ENCODE data around the gene SMIM33. TPM values are rescaled to one million over a fixed set of nuclear protein-coding genes. Genes with fewer than 3 reads are reported as not detected.

Gene SMIM33
- total and polyA plus RNA-seq, 5 donors from 2014 or later: 0.08 to 1.9 (median 0.72) TPM

DNA sequence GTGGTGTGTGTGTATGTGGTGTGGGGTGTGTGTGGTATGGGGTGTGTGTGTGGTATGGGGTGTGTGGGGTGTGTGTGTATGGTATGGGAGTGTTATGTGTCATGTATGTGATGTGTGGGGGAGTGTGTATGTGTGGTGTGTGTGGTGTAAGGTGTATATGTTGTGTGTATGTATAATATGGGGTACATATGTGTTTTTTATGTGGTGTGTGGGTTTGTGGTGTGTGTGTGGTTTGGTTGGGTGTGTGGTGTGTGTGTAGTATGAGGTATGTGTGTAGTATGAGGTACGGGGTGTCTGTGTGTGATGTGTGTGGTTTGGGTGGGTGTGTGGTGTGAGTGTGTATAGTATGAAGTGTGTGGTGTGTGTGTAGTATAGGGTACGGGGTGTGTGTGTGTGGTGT is 19.6 kb upstream of the SMIM33 start:
- no peak overlapping the region for H3K4me3 ChIP-seq (ENCODE audit: low read depth, low read length)
- no peak overlapping the region for H3K27ac ChIP-seq (ENCODE audit: insufficient read depth, low read length, poor library complexity, severe bottlenecking)
- H3K27me3 Mint-ChIP-seq: no peaks in the 10 kb centered on the region
- H3K4me1 Mint-ChIP-seq: peaks cover 14 to 48% (median 24%) of the 10 kb centered on the region in 4 donors
- no peaks in the 10 kb centered on the region for H3K36me3 Mint-ChIP-seq
- H3K4me1 ChIP-seq (ENCODE audit: control insufficient read depth, insufficient read depth, low read length, poor library complexity, severe bottlenecking): peaks cover 23% of the 10 kb centered on the region
- H3K9me3 ChIP-seq (ENCODE audit: control insufficient read depth in 2 of 2, low read length in 2 of 2): no peaks in the 10 kb centered on the region
- no peaks in the 10 kb centered on the region for H3K27me3 ChIP-seq (ENCODE audit: control insufficient read depth, insufficient read depth, low read length)
- H3K27ac Mint-ChIP-seq: no peak overlapping the region
- DNase-seq (no peak), ATAC-seq (ENCODE audit: low read depth in 2 of 2) (no peak)
- H3K9me3 Mint-ChIP-seq: no peaks in the 10 kb centered on the region
- H3K36me3 ChIP-seq (ENCODE audit: control insufficient read depth, insufficient read depth, low read length): no peaks in the 10 kb centered on the region
- no peak overlapping the region for H3K4me3 Mint-ChIP-seq

DNA sequence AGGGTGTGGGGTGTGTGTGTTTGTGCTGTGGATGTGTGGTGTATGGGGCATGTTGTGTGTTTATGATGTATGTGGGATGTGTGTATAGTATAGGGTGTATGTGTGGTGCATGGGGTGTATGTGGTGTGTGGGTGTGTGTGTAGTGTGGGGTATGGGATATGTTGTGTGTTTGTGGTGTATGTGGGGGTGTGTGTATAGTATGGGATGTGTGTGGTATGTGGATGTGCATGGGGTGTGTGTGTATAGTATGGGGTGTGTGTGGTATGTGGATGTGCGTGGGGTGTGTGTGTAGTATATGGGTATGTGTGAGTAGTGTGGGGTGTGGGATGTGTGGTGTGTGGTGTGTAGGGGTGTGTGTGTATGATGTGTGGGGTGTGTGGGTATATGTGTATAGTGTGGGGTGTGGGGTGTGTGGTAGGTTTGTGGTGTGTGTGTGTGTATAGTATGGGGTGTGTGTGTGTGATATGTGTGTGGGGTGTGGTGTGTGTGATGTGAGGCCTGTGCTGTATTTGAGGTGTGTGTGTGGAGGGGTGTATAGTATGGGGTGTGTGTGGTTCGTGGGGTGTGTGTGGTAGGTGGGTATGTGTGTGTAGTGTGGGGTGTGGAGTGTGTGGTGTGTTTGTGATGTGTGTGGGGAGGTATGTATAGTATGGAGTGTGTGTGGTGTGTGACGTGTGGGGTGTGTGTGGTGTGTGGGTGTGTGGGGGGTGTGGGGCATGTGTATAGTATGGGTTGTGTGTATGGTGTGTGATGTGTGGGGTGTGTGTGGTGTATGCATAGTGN is 18.7 kb upstream of the SMIM33 start:
- H3K36me3 ChIP-seq (ENCODE audit: control insufficient read depth, insufficient read depth, low read length): no peaks in the 10 kb centered on the region
- DNase-seq (no peak), ATAC-seq (ENCODE audit: low read depth in 2 of 2) (no peak)
- H3K27me3 ChIP-seq (ENCODE audit: control insufficient read depth, insufficient read depth, low read length): no peaks in the 10 kb centered on the region
- H3K9me3 ChIP-seq (ENCODE audit: control insufficient read depth in 2 of 2, low read length in 2 of 2): no peaks in the 10 kb centered on the region
- H3K4me3 ChIP-seq (ENCODE audit: low read depth, low read length): no peak overlapping the region
- Mint-ChIP-seq H3K36me3 (no peaks in the 10 kb centered on the region), H3K4me3 (no peak overlapping the region), H3K27ac (no peak overlapping the region), H3K9me3 (no peaks in the 10 kb centered on the region), H3K27me3 (no peaks in the 10 kb centered on the region), H3K4me1 (peaks cover 10 to 47% (median 22%) of the 10 kb centered on the region in 4 donors)
- peaks cover 20% of the 10 kb centered on the region for H3K4me1 ChIP-seq (ENCODE audit: control insufficient read depth, insufficient read depth, low read length, poor library complexity, severe bottlenecking)
- H3K27ac ChIP-seq (ENCODE audit: insufficient read depth, low read length, poor library complexity, severe bottlenecking): no peak overlapping the region

DNA sequence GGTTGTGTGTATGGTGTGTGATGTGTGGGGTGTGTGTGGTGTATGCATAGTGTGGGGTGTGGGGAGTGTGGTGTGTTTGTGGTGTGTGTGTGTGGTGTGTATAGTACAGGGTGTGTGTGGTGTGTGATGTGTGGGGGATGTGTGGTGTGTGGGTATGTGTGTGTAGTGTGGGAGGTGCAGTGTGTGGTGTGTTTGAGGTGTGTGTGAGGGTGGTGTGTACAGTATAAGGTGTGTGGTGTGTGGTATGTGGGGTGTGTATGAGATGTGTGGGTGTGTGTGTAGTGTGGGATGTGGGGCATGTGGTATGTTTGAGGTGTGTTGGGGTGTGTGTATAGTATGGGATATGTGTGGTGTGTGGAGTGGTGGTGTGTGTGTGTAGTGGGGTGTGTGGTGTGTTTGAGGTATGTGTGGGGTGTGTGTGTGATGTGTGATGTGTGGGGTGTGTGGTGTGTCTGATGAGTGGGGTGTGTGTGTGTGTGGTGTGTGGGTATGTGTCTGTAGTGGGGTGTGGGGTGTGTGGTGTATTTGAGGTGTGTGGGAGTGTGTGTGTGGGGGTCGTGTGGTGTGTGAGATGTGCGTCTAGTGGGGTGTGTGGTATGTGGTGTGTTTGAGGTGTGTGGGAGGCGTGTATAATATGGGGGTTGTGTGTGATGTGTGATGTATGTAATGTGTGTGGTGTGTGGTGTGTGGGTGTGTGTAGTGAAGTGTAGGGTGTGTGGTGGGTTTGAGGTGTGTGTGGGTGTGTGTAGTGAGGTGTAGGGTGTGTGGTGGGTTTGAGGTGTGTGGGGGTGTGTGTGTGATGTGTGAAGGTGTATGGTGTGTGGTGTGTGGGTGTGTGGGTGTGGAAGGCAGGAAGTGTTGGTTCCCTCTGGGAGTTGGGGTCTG is 16.9 kb upstream of the SMIM33 start:
- Mint-ChIP-seq H3K36me3 (no peaks in the 10 kb centered on the region), H3K4me1 (peaks cover 0 to 51% (median 17%) of the 10 kb centered on the region in 4 donors), H3K9me3 (no peaks in the 10 kb centered on the region), H3K4me3 (no peak overlapping the region), H3K27ac (peak overlapping the region; percentile 35 to 90 (median 87)), H3K27me3 (no peaks in the 10 kb centered on the region)
- no peak for DNase-seq
- Histone ChIP-seq H3K4me1 (ENCODE audit: control insufficient read depth, insufficient read depth, low read length, poor library complexity, severe bottlenecking) (peaks cover 32% of the 10 kb centered on the region), H3K9me3 (ENCODE audit: control insufficient read depth in 2 of 2, low read length in 2 of 2) (no peaks in the 10 kb centered on the region), H3K36me3 (ENCODE audit: control insufficient read depth, insufficient read depth, low read length) (no peaks in the 10 kb centered on the region), H3K27me3 (ENCODE audit: control insufficient read depth, insufficient read depth, low read length) (no peaks in the 10 kb centered on the region), H3K27ac (ENCODE audit: insufficient read depth, low read length, poor library complexity, severe bottlenecking) (no peak overlapping the region), H3K4me3 (ENCODE audit: low read depth, low read length) (no peak overlapping the region)
- no peak for ATAC-seq (ENCODE audit: low read depth in 2 of 2)

DNA sequence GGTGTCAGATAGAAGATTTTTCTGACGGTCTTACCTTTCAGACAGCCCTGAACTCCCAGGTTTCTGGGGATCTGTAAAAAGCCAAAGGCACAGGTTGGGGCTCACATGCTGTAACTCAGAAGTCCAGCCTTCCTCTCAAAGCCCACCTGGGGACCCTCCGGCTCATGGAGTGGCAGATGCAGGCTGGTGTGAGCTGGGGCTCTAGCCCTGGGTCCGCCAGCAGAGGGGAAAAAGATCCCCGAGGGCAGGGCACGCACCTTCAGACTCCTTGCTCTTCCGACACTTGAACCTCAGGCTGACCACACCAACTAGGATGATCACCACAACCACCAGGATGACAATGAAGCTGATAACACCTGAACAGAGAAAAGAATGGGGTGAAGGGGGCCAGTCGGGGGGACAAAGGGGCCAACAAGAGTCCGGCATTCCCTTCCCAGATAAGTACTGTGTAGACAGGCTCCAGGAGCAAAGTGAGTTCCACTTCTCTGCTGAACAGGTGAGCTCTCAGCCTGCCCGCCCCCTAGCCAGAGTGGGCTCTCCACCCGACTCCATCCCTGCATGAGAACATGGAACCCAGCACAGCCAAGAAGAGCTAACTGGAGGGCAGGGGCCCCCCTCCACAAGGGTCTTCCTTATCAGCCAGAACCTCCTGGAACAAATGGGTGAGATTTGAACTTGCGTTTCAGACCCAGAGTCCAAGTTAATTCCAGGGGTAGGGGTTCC is 16.1 kb upstream of the SMIM33 start:
- Histone ChIP-seq H3K27me3 (ENCODE audit: control insufficient read depth, insufficient read depth, low read length) (no peaks in the 10 kb centered on the region), H3K4me1 (ENCODE audit: control insufficient read depth, insufficient read depth, low read length, poor library complexity, severe bottlenecking) (peaks cover 40% of the 10 kb centered on the region), H3K9me3 (ENCODE audit: control insufficient read depth in 2 of 2, low read length in 2 of 2) (no peaks in the 10 kb centered on the region), H3K27ac (ENCODE audit: insufficient read depth, low read length, poor library complexity, severe bottlenecking) (no peak overlapping the region), H3K4me3 (ENCODE audit: low read depth, low read length) (no peak overlapping the region), H3K36me3 (ENCODE audit: control insufficient read depth, insufficient read depth, low read length) (no peaks in the 10 kb centered on the region)
- no peak for ATAC-seq (ENCODE audit: low read depth in 2 of 2)
- no peak for DNase-seq
- Mint-ChIP-seq H3K27me3 (no peaks in the 10 kb centered on the region), H3K4me1 (peaks cover 0 to 57% (median 21%) of the 10 kb centered on the region in 4 donors), H3K36me3 (no peaks in the 10 kb centered on the region), H3K9me3 (no peaks in the 10 kb centered on the region), H3K4me3 (peak overlapping the region in 1 of 4 donors; percentile 52), H3K27ac (peak overlapping the region; percentile 35 to 90 (median 79))

DNA sequence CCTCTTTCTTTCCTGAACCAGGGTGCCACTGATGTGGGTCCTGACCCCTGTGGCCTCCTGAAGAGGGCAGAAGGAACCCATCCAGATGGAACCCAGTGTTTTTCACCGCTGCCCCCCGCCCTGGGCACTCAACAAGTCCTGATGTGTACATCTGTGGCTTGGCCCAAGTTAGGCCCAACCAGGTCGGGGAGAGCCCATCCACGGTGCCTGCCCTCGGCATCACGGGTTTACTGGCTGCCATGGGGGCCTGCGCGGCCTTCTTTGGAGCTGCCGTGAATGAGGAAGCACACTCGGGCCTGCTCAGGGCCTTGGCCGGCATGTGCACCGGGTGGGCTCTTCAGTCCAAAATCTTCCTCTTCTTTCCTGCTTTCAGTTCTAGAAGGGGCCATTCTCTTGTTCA is 14.0 kb upstream of the SMIM33 start:
- no peaks in the 10 kb centered on the region for H3K9me3 ChIP-seq (ENCODE audit: control insufficient read depth in 2 of 2, low read length in 2 of 2)
- H3K4me3 ChIP-seq (ENCODE audit: low read depth, low read length): no peak overlapping the region
- H3K4me1 ChIP-seq (ENCODE audit: control insufficient read depth, insufficient read depth, low read length, poor library complexity, severe bottlenecking): peaks cover 47% of the 10 kb centered on the region
- DNase-seq: no peak
- Mint-ChIP-seq H3K36me3 (no peaks in the 10 kb centered on the region), H3K4me1 (peaks cover 0 to 77% (median 32%) of the 10 kb centered on the region in 4 donors), H3K4me3 (peak overlapping the region in 1 of 4 donors; percentile 43), H3K27me3 (no peaks in the 10 kb centered on the region), H3K27ac (peak overlapping the region; percentile 12 to 94 (median 80)), H3K9me3 (no peaks in the 10 kb centered on the region)
- no peaks in the 10 kb centered on the region for H3K27me3 ChIP-seq (ENCODE audit: control insufficient read depth, insufficient read depth, low read length)
- H3K36me3 ChIP-seq (ENCODE audit: control insufficient read depth, insufficient read depth, low read length): no peaks in the 10 kb centered on the region
- no peak overlapping the region for H3K27ac ChIP-seq (ENCODE audit: insufficient read depth, low read length, poor library complexity, severe bottlenecking)
- ATAC-seq (ENCODE audit: low read depth in 2 of 2): no peak

DNA sequence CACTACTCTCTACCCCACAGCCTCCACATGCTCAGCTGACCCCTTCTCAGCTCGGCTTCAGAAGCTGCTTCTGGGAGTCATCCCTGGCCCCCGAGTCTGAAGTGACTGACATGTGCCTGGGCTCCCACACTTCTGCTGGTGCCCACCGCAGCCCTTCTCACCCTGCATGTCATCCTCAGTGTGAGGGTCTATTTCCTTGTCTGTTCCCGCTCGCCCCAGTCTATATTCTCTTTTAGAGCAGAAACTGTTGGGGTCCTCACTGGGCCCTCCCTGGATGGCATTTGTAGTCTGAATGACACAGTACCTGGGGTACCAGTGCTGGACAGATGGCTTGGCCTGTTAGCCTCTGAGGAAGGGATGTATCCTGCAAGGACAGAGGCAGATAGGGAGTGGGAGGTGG is 13.6 kb upstream of the SMIM33 start:
- Histone ChIP-seq H3K4me3 (ENCODE audit: low read depth, low read length) (no peak overlapping the region), H3K36me3 (ENCODE audit: control insufficient read depth, insufficient read depth, low read length) (no peaks in the 10 kb centered on the region), H3K27ac (ENCODE audit: insufficient read depth, low read length, poor library complexity, severe bottlenecking) (no peak overlapping the region), H3K9me3 (ENCODE audit: control insufficient read depth in 2 of 2, low read length in 2 of 2) (no peaks in the 10 kb centered on the region), H3K27me3 (ENCODE audit: control insufficient read depth, insufficient read depth, low read length) (no peaks in the 10 kb centered on the region), H3K4me1 (ENCODE audit: control insufficient read depth, insufficient read depth, low read length, poor library complexity, severe bottlenecking) (peaks cover 42% of the 10 kb centered on the region)
- H3K27me3 Mint-ChIP-seq: no peaks in the 10 kb centered on the region
- H3K27ac Mint-ChIP-seq: peak overlapping the region in 2 of 3 donors; percentile 80 to 97
- ATAC-seq (ENCODE audit: low read depth in 2 of 2): no peak
- H3K36me3 Mint-ChIP-seq: no peaks in the 10 kb centered on the region
- no peaks in the 10 kb centered on the region for H3K9me3 Mint-ChIP-seq
- peaks cover 0 to 79% (median 33%) of the 10 kb centered on the region in 4 donors for H3K4me1 Mint-ChIP-seq
- DNase-seq: no peak
- H3K4me3 Mint-ChIP-seq: peak overlapping the region in 1 of 4 donors; percentile 43

DNA sequence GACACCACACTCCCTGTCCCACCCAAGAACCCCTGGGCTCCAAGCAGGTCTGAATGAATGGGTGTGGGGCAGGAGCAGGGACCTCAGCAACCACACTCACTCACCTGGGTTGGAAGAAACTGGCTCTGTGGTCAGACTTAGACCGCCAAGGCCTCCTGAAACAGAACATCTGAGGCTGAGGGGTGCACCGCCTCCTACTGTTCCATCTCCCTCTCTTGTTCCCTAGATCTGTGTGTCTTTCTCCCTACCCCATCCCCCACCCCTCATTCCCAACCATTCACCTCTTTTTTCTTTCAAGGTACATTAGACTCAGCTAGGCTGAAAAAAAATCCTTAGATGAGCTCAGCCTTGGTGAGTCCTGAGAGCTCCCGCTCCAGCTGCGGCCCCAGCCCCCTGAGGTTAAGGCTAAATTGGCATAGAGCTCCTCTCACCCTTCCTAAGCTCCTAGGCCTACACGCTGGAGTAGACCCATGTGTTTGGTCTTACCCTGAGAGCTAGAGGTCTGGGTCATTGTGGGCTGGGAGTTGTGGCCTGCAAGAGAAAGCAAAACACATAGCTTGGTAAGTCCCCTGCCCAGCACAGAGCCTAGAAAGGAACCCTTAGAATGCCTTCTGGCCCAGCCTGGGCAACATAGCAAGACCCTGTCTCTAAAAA is 13.0 kb upstream of the SMIM33 start:
- Mint-ChIP-seq H3K4me3 (peak overlapping the region in 2 of 4 donors; percentile 22 to 38), H3K27me3 (no peaks in the 10 kb centered on the region), H3K36me3 (no peaks in the 10 kb centered on the region), H3K9me3 (no peaks in the 10 kb centered on the region), H3K4me1 (peaks cover 0 to 80% (median 33%) of the 10 kb centered on the region in 4 donors), H3K27ac (peak overlapping the region; percentile 80 to 97 (median 91))
- no peak for ATAC-seq (ENCODE audit: low read depth in 2 of 2)
- H3K36me3 ChIP-seq (ENCODE audit: control insufficient read depth, insufficient read depth, low read length): no peaks in the 10 kb centered on the region
- no peak overlapping the region for H3K4me3 ChIP-seq (ENCODE audit: low read depth, low read length)
- no peak for DNase-seq
- H3K27me3 ChIP-seq (ENCODE audit: control insufficient read depth, insufficient read depth, low read length): no peaks in the 10 kb centered on the region
- peaks cover 39% of the 10 kb centered on the region for H3K4me1 ChIP-seq (ENCODE audit: control insufficient read depth, insufficient read depth, low read length, poor library complexity, severe bottlenecking)
- H3K9me3 ChIP-seq (ENCODE audit: control insufficient read depth in 2 of 2, low read length in 2 of 2): no peaks in the 10 kb centered on the region
- H3K27ac ChIP-seq (ENCODE audit: insufficient read depth, low read length, poor library complexity, severe bottlenecking): peak overlapping the region; percentile 87
